Neural cell (in vitro differentiated cells): Measurements from ENCODE around the gene EPN1.

Source experiments
- CTCF ChIP-seq: fragments of 450-650 bp; IDR thresholded peaks from 2 replicates; pipeline ENCODE4 v1.5.1; 2014; ENCODE audit warnings: antibody characterized with exemption, mild to moderate bottlenecking, moderate library complexity; ENCODE audit not compliant: poor library complexity, severe bottlenecking
- EP300 ChIP-seq: fragments of 450-650 bp; conservative IDR thresholded peaks from 2 replicates; pipeline ENCODE4 v1.6.1; 2014; ENCODE audit warnings: antibody characterized with exemption, mild to moderate bottlenecking, moderate library complexity; ENCODE audit not compliant: poor library complexity, severe bottlenecking
- EZH2 ChIP-seq: fragments of 200-600, 300-800 bp; shearing (Covaris generic), sonication (generic); IDR thresholded peaks from 2 replicates; pipeline ENCODE4 v1.6.1; 2014; ENCODE audit warnings: antibody characterized with exemption, low read length, borderline replicate concordance, mild to moderate bottlenecking; ENCODE audit not compliant: insufficient read depth, poor library complexity, severe bottlenecking
- POLR2AphosphoS5 ChIP-seq: IDR thresholded peaks from 2 replicates; pipeline ENCODE4 v1.6.1; 2012
- RAD21 ChIP-seq: fragments of 450-650 bp; conservative IDR thresholded peaks from 2 replicates; pipeline ENCODE4 v1.6.1; 2014; ENCODE audit warnings: antibody characterized with exemption, mild to moderate bottlenecking, moderate library complexity
- REST ChIP-seq: IDR thresholded peaks from 2 replicates; pipeline ENCODE4 v1.6.1; 2012; ENCODE audit warnings: borderline replicate concordance

- TF ChIP-seq CTCF: no peak
- no peak for TF ChIP-seq POLR2AphosphoS5
- no peak for TF ChIP-seq EZH2
- no peak for TF ChIP-seq EP300
- TF ChIP-seq RAD21: no peak
- TF ChIP-seq REST: no peak
Observed at GRCh38 chr19:55697698-55698097, 22.7 kb downstream of the EPN1 start.
